Small intestine (tissue), 7 donors: ENCODE data around the gene SLC9A5. TPM values are rescaled to one million over a fixed set of nuclear protein-coding genes. Genes with fewer than 3 reads are reported as not detected.

Source experiments
- DNase-seq, 2 donors: peaks; one replicate each; pipeline versions ENCODE4 v3.0.0 to v3.0.0-alpha.2; 2013
- FAIRE-seq: peaks from 2 replicates; lab custom pipeline; 2012; peaks lifted over from hg19 to GRCh38; lab: Jason Lieb, UNC
- H3K27ac ChIP-seq, 3 donors: one replicate each; pipeline ENCODE4 v1.5.1; 2013; ENCODE audit warnings: low read length in 2 of 3, mild to moderate bottlenecking in 2 of 3, control low read depth in 1 of 3, inconsistent platforms in 1 of 3, low read depth in 1 of 3, moderate library complexity in 1 of 3
- H3K27me3 ChIP-seq, 3 donors: one replicate each; pipeline ENCODE4 v1.6.1; 2013; ENCODE audit warnings: low read length in 3 of 3, inconsistent platforms in 1 of 3; ENCODE audit not compliant: control insufficient read depth in 3 of 3, insufficient read depth in 3 of 3
- H3K36me3 ChIP-seq, 3 donors: one replicate each; pipeline ENCODE4 v1.6.1; 2013; ENCODE audit warnings: low read length in 3 of 3, inconsistent platforms in 1 of 3, low read depth in 1 of 3, mild to moderate bottlenecking in 1 of 3, moderate library complexity in 1 of 3; ENCODE audit not compliant: control insufficient read depth in 3 of 3, insufficient read depth in 2 of 3
- H3K4me1 ChIP-seq, 3 donors: one replicate each; pipeline ENCODE4 v1.6.1; 2013; ENCODE audit warnings: low read length in 2 of 3, inconsistent platforms in 1 of 3, low read depth in 1 of 3, mild to moderate bottlenecking in 1 of 3, moderate library complexity in 1 of 3; ENCODE audit not compliant: control insufficient read depth in 3 of 3, insufficient read depth in 2 of 3
- H3K4me3 ChIP-seq, 3 donors: one replicate each; pipeline ENCODE4 v1.5.1; 2013; ENCODE audit warnings: low read length in 3 of 3, control low read depth in 1 of 3, inconsistent platforms in 1 of 3, low read depth in 1 of 3, mild to moderate bottlenecking in 1 of 3, moderate library complexity in 1 of 3
- H3K9me3 ChIP-seq, 2 donors: one replicate each; pipeline ENCODE4 v1.6.1; 2013; ENCODE audit warnings: low read depth in 1 of 2, low read length in 1 of 2; ENCODE audit not compliant: control insufficient read depth in 2 of 2, insufficient read depth in 1 of 2
- WGBS, 3 donors: extraction: QIAGEN DNeasy Blood & Tissue Kit; methylation state at CpG; one replicate each; pipeline ENCODE4 v1.1.7; 2013; 5-methylcytosine and 5-hydroxymethylcytosine counted together
- polyA plus RNA-seq, 4 donors: library from polyadenylated mRNA; stranded (reverse) in 3 of 4; unstranded in 1 of 4; fragments of 200-250 nt in 3 of 4; fragments of 120-200 nt in 1 of 4; gene quantifications; one replicate each; pipeline versions ENCODE4 v1.2.1 to v1.2.3, GENCODE V29; 2013
- donor health status: healthy with polysubstance abuse.
- donor health status: control.
- donor health status: control.
- donor health status: Bipolar disorder and iron deficiency.
- donor health status: healthy.

SLC9A5 gene
- polyA plus RNA-seq, 4 donors: 0.39 to 0.78 (median 0.54) TPM; not detected in 1

DNA sequence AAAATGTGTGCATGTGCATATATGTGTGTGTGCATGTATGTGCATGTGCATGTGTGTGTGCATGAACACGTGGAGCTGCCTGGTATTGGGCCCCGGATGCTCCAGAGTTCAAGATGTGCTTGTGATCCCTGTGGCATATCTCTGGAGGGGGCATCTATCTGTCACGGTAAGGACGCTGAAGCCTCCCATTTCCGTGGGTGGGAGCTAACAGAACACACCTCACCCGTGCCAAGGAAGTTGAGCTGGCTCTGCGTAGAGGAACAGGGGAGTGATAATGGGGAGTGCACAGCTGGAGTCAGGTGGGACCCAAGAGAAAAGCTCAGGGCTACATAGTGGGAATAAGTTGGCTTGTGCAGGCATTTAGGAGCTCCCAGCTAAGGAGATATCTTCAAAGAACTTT, 37.1 kb upstream of the SLC9A5 start:
- no peaks in the 10 kb centered on the region for H3K27me3 ChIP-seq
- 85 to 91% (median 87%) methylated on average over 7 of the region's 7 CpGs for WGBS, 3 donors
- no peak overlapping the region for H3K27ac ChIP-seq
- H3K4me3 ChIP-seq: no peak overlapping the region
- FAIRE-seq (no peak), DNase-seq (no peak)
- H3K9me3 ChIP-seq: no peaks in the 10 kb centered on the region
- peaks cover 0 to 5% (median 0%) of the 10 kb centered on the region in 3 donors for H3K4me1 ChIP-seq
- H3K36me3 ChIP-seq: peaks cover 0 to 39% (median 0%) of the 10 kb centered on the region in 3 donors

DNA sequence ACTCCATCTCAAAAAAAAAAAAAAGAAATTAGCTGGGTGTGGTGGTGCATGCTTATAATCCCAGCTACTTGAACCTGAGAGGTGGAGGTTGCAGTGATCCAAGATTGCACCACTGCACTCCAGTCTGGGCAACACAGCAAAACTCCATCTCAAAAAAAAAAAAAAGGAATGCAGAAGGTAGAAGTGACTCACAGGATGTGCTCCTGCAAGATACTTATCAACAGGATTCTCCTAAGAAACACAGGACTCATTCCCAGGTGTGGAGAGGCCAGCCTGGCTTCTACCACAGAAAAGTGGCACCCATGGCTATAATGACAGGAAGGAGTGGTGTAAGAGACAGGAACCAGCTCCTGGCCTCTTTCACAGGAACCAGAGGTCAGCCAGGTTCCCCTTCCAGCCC, 36.0 kb upstream of the SLC9A5 start:
- no peak for FAIRE-seq
- peaks cover 0 to 5% (median 0%) of the 10 kb centered on the region in 3 donors for H3K4me1 ChIP-seq
- H3K4me3 ChIP-seq: no peak overlapping the region
- H3K27me3 ChIP-seq: no peaks in the 10 kb centered on the region
- no peaks in the 10 kb centered on the region for H3K9me3 ChIP-seq
- H3K27ac ChIP-seq: no peak overlapping the region
- DNase-seq: no peak
- peaks cover 0 to 33% (median 0%) of the 10 kb centered on the region in 3 donors for H3K36me3 ChIP-seq

DNA sequence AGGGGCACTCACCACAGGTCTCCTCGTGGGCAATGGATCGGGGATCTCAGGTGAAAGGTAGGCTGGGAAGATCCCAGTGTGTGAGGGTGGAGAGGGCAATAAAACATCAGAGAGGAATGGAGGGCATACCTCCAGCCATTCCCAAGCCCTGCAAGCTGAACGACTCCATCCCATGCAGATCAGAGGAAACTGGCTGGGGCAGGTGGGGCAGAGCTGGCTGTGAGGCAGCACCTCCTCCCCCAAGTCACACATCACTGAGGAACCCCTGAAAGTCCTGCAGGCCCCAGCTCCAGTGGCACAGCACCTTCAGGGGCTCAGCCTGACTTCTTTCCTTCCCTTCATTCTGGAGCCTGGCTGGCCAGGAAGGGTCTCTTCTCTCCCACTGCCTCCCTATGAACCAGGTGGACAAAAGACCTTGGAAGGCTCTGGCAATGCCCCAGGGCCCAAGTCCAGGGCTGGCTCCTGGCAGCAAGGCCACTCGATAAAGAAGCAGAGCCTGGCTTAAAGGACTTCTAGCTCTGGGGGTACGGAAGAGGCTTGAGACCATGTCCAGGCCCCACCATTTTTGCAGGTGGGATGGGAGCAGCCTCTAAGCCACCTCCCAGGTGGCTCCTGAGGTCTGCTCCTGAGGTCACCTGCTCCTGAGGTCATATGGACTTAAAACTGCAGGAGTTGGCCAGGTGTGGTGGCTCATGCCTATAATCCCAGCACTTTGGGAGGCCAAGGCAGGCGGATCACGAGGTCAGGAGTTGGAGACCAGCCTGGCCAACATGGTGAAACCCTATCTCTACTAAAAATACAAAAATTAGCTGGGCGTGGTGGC, 35.4 kb upstream of the SLC9A5 start:
- H3K27ac ChIP-seq: no peak overlapping the region
- peaks cover 0 to 32% (median 0%) of the 10 kb centered on the region in 3 donors for H3K36me3 ChIP-seq
- no peaks in the 10 kb centered on the region for H3K9me3 ChIP-seq
- no peaks in the 10 kb centered on the region for H3K27me3 ChIP-seq
- H3K4me1 ChIP-seq: peaks cover 0 to 5% (median 0%) of the 10 kb centered on the region in 3 donors
- no peak overlapping the region for H3K4me3 ChIP-seq
- DNase-seq: no peak
- 54 to 73% (median 56%) methylated on average over 8 of the region's 8 CpGs for WGBS, 3 donors
- FAIRE-seq: no peak

- no peaks in the 10 kb centered on the region for H3K9me3 ChIP-seq
- WGBS, 3 donors: 70 to 77% (median 74%) methylated on average over 5 of the region's 5 CpGs
- no peak for FAIRE-seq
- no peaks in the 10 kb centered on the region for H3K27me3 ChIP-seq
- peaks cover 0 to 5% (median 0%) of the 10 kb centered on the region in 3 donors for H3K4me1 ChIP-seq
- H3K27ac ChIP-seq: no peak overlapping the region
- no peak for DNase-seq
- H3K36me3 ChIP-seq: peaks cover 0 to 19% (median 0%) of the 10 kb centered on the region in 3 donors
- H3K4me3 ChIP-seq: no peak overlapping the region
Observed at GRCh38 chr16:67215706-67216105, 33.1 kb upstream of the SLC9A5 start.

GRCh38 chr16:67216612-67217490, 31.9 kb upstream of the SLC9A5 start:
- Histone ChIP-seq H3K27ac (no peak overlapping the region), H3K4me3 (no peak overlapping the region), H3K4me1 (peaks cover 0 to 5% (median 0%) of the 10 kb centered on the region in 3 donors), H3K9me3 (no peaks in the 10 kb centered on the region), H3K36me3 (peaks cover 0 to 15% (median 0%) of the 10 kb centered on the region in 3 donors), H3K27me3 (no peaks in the 10 kb centered on the region)
- WGBS, 3 donors: 70 to 80% (median 80%) methylated on average over 18 of the region's 18 CpGs
- FAIRE-seq: no peak
- no peak for DNase-seq

- no peaks in the 10 kb centered on the region for H3K27me3 ChIP-seq
- peaks cover 2 to 10% (median 6%) of the 10 kb centered on the region in 3 donors for H3K36me3 ChIP-seq
- 9 to 32% (median 30%) methylated on average over 3 of the region's 3 CpGs for WGBS, 3 donors
- no peaks in the 10 kb centered on the region for H3K9me3 ChIP-seq
- peak overlapping the region in 1 of 3 donors; percentile 0 for H3K27ac ChIP-seq
- FAIRE-seq (no peak), DNase-seq (peak in 1 of 2 donors; percentile 68)
- H3K4me3 ChIP-seq: no peak overlapping the region
- H3K4me1 ChIP-seq: peaks cover 0 to 13% (median 6%) of the 10 kb centered on the region in 3 donors
Observed at GRCh38 chr16:67223992-67224391, 24.8 kb upstream of the SLC9A5 start.

DNA sequence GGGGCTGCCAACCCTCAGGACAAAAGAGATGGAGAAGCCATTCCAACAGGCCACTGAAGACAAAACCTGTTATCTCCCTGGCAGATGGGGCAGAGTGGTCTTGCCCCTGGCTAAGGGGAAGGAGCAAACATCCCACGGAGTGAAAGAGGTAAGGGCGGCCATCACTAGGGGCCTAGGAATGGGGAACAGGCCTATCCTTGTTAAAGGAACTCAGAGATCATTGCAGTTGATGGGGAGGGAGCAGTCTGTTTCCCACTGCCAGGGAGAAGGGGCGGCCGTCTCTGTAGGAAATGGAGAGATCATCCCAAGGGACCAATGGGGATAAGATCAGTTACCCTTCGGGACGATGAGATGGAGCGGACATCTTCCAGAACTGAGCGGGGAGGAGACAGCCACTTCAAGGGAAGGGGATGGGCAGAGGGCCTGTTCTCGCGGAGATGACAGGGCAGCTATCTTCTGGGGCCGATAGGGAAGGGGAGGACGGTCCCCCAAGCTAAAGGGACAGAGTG, 22.4 kb upstream of the SLC9A5 start:
- no peaks in the 10 kb centered on the region for H3K9me3 ChIP-seq
- peaks cover 3 to 34% (median 18%) of the 10 kb centered on the region in 3 donors for H3K36me3 ChIP-seq
- DNase-seq: no peak
- H3K27ac ChIP-seq: peak overlapping the region in 2 of 3 donors; percentile 1 to 89
- H3K27me3 ChIP-seq: no peaks in the 10 kb centered on the region
- no peak for FAIRE-seq
- peak overlapping the region; percentile 42 to 95 (median 80) for H3K4me3 ChIP-seq
- 11 to 32% (median 29%) methylated on average over 11 to 12 of the region's 12 CpGs for WGBS, 3 donors
- H3K4me1 ChIP-seq: peaks cover 0 to 13% (median 6%) of the 10 kb centered on the region in 3 donors
